ENCODE measurements around the gene SLC26A9. TPM values are rescaled to one million over a fixed set of nuclear protein-coding genes. Genes with fewer than 3 reads are reported as not detected.

Gene SLC26A9
- total and polyA plus RNA-seq, 2 of the 4 experiments (the other 2 are of a cell fraction) = not detected

DNA sequence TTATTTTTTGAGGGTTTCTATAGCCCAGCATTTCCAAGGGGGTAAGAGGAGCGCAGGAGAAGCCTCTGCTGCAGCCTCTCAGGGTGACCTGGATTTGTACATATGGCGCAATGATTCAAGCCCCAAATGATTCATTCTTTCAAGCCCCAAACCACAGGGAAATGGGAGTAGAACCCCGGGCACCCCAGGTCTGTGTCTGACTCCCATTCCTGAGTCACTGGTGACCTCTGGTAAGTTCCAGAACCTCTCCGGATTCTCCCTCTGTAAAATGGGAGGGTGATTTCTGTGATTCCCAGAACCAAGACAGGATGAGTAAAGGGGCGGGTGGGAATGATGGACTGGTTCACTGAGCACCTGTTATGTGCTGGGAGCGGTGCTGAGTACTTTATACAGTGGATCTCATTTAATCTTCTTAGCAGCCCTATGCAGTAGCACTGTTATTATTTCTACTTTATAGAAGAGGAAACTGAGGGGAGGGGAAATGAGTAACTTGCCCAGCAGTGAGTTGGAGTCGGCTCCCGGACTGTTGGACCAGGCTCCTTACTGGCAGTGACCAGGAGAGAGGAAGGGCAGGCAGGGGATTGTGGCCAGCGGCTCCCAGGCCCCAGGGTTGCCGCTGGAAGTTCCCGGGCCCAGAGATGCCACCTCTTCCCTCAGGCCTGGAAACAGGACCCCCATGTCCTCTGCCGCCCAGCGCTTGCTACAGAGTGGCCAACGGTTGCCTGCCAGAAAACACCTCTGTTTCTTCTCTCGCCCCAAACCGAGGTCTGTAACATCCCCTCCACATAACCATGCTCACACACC lies 20.3 kb upstream of the SLC26A9 start:
- Histone ChIP-seq H3K27ac (ENCODE audit: insufficient read depth, low read length) (no peak overlapping the region), H2AFZ (replicated peaks; ENCODE audit: low read length, poor library complexity) (no peak overlapping the region), H3K27me3 (ENCODE audit: control insufficient read depth, insufficient read depth, low read length) (peaks cover 47% of the 10 kb centered on the region), H3K9ac (ENCODE audit: low read depth, low read length) (no peak overlapping the region), H4K20me1 (ENCODE audit: insufficient read depth, low read length) (no peaks in the 10 kb centered on the region), H3K23ac (ENCODE audit: low read depth, low read length) (no peak overlapping the region), H4K5ac (ENCODE audit: low read depth, low read length) (no peak overlapping the region), H2BK15ac (ENCODE audit: low read depth, low read length) (no peak overlapping the region; the same call in 2 of the 3 replicates), H2BK5ac (ENCODE audit: low read depth, low read length, poor library complexity, severe bottlenecking) (no peak overlapping the region), H3K9me3 (ENCODE audit: control insufficient read depth, insufficient read depth, low read length) (no peaks in the 10 kb centered on the region), H3K4me2 (ENCODE audit: low read depth, low read length) (no peak overlapping the region), H3K9me1 (ENCODE audit: insufficient read depth, low read length) (no peaks in the 10 kb centered on the region; the same call in 1 of the 2 replicates), H4K91ac (ENCODE audit: insufficient read depth, low read depth, low read length) (no peak overlapping the region), H3K56ac (ENCODE audit: extremely low read depth, insufficient read depth, low read length) (no peak overlapping the region), H3K4me3 (ENCODE audit: insufficient read depth, low read depth, low read length) (no peak overlapping the region), H2BK120ac (ENCODE audit: low read depth, low read length) (no peak overlapping the region), H3K4ac (ENCODE audit: low read depth, low read length) (no peak overlapping the region), H3K36me3 (ENCODE audit: control insufficient read depth, insufficient read depth, low read length) (no peaks in the 10 kb centered on the region), H4K8ac (ENCODE audit: low read depth in 2 of 2, low read length in 2 of 2) (no peak overlapping the region), H3K14ac (replicated peaks; ENCODE audit: low read depth, low read length) (no peak overlapping the region), H3K4me1 (ENCODE audit: control insufficient read depth, insufficient read depth, low read length) (no peaks in the 10 kb centered on the region), H2BK20ac (ENCODE audit: low read depth, low read length) (no peak overlapping the region), H2AK5ac (ENCODE audit: low read depth, low read length) (no peak overlapping the region), H2AK9ac (replicated peaks; ENCODE audit: low read depth, low read length, poor library complexity) (peak overlapping the region; percentile 48), H3K79me1 (ENCODE audit: low read depth in 1 of 2, low read length in 2 of 2) (no peaks in the 10 kb centered on the region), H3K18ac (ENCODE audit: low read depth, low read length) (no peak overlapping the region)
- 94% methylated on average over 7 of the region's 16 CpGs; no CpG with 5 or more reads in 1 of the 2 experiments for WGBS, 2 experiments (ENCODE audit: extremely low coverage in 2 of 2, insufficient read length in 1 of 2)
- BruUV-seq (replicated peaks) = no TSS peak
- DNase-seq (peak; percentile 72), ATAC-seq (ENCODE audit: low read depth) (peak; percentile 24; the same call in 1 of the 2 replicates)
- peak; percentile 88 for TF ChIP-seq CEBPB (IDR thresholded peaks at IDR 0.05; ENCODE audit: low read depth, low read length)
- no peak for TF ChIP-seq MXI1 (IDR thresholded peaks at IDR 0.05; ENCODE audit: borderline replicate concordance, low read depth, low read length)
- TF ChIP-seq FOS (IDR thresholded peaks at IDR 0.05; ENCODE audit: low read depth, low read length) = 0 out of 2 replicates have a peak, but pooled peaks have one; percentile 30
- ChIA-PET CTCF (no interaction called here), POLR2A (ENCODE audit: unreplicated experiment) (no interaction called here)
- intact Hi-C loops (cut with micrococcal nuclease) = no loop called here
- dilution Hi-C loops (cut with HindIII; ENCODE audit: low sequenced_read_pairs, unreplicated experiment) = no loop called here
- in situ Hi-C loops (cut with MboI; ENCODE audit: low sequenced_read_pairs) = no loop called here
